Stimulated activated CD4-positive, alpha-beta T cell treated with anti-CD3 and anti-CD28 coated beads, Interleukin-2, amount 100 ng/mL, for 4 hours (primary cell): ENCODE data around the gene FRZB.
"Not testable (repeated sequence)": the region's sequence is repeated elsewhere in the genome, so short reads cannot be mapped to it uniquely, and the experiment has no call there.

Experiments used
- DNase-seq: peaks from one replicate; pipeline ENCODE4 v3.0.0-alpha.2; 2020; ENCODE audit warnings: low read depth

The FRZB gene

DNA sequence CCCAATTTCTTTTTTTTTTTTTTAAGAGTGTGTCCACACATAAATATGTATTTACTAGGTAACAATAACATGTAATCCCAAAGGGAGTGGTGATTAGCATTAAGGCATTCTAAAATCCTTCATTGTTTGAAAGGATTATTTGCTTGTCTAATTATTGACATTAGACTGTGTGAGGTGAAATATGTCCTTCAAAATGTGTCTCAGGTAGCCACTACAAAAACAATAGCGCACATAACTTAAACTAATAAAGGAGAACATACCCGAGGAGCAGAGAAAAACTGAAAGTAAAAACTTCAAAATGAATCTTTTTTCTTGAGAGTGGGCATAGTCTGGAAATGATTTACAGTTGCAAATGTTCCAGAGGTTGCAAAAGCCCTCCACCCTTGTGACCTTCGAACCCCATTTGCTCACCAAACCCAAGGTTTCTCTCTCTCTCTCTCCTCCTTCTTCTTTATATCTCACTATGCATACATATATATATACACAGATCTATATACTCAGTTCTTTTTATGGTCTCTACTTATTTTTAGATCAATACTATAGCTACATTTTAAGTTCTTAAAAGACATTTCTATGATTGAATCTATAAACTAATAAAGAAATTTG is 24.4 kb upstream of the FRZB start:
- DNase-seq, result no peak

DNA sequence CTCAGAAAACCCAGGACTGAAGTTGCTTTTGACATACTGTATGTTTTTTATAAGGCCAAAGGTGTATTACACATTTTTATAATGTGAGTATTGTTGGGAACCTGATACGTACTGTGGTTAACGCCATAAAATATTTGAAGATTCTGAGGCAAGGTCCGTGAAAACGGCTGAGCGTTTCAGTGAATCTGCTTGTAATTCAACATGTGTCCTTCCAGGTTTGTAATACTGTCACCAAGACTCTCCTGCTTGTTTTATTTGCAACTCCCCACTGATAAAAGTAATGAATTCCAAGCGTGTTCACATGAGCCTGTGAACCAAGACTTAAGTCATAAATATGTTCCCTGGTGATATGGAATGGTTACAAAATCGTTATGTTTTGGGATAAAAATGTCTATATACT is 23.9 kb upstream of the FRZB start:
- DNase-seq, result no peak

DNA sequence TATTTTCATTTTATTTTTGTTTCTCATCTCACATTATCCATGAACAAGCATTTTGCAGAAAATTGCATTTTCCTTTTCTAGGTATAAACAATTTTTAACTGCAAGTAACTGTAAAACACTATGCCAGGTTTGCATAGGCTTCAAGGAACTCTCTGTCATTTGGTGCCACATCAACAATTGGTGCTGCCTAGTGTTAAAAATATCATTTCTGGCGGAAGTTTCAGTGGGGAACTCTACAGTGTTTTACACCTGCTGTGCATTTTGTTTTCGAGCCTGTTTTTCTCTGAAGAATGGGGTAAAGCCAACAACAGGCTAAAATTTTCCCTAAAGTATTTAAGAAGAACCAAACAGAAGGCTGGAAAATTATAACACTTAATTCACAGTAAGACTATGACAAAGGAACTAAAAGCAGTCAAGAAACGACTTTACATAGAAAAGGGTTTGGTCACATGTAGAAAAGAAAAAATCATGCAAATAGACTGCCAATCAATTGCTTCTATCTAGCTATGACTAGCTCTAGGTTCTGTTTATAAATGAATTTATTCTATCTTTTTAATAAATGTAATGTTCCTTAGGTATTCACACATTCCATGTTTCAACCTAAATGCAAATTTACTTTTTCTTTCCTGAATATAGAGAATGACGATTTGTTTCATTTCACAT is 21.4 kb upstream of the FRZB start:
- DNase-seq, result no peak

DNA sequence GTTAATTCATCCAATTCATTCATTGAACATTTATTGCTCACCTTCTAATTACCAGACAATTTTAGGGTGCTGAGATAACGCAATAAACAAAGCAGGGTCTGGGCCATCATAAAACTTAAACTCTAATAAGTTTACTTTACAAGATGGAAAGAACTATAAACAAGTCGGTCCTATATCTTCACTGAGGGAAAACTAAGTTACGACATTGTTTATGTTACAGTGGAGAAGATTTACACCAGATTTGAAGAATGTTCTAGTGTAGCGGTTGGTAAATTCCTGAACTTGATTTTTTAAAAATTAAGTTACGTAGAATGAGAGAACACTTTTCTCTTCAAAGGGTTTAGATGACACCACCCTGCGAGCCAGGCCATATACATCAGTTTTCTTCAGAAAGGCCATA is 20.7 kb upstream of the FRZB start:
- no peak for DNase-seq

DNA sequence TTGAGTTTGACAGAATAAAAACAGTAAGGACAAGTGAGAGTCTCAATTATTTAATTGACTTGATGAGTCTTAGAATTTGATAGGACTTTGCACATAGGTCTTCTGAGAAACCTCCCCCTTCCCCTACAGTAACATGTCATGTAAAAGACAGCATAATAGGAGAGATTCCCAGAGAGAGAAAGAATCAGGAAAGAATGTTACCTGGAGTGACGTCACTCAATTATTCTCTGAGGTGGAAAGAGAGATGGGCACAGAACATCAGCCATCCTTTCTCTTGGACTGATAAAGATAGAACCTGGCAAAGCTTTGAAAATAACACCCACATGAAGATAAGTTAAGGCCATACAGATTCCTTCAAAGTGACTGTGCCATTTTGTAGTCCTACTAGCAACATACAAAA is 19.3 kb upstream of the FRZB start:
- no peak for DNase-seq

DNA sequence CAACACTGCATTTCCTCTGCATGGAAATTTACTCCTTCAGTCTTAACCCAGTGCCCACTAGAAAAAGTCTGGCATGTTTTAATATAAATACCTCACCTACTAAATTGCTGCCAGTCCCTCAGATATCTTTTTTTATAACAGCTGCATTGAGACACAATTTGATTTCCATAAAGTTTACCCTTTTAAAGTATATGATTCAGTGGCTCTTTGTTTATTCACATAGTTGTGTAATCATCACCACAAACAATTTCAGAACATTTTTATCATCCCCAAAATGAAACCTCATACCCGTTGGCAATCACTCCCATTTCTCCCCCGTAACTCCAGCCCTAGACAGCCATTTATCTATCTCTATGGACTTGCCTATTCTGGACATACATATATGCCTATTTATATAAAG is 17.0 kb upstream of the FRZB start:
- no peak for DNase-seq

DNA sequence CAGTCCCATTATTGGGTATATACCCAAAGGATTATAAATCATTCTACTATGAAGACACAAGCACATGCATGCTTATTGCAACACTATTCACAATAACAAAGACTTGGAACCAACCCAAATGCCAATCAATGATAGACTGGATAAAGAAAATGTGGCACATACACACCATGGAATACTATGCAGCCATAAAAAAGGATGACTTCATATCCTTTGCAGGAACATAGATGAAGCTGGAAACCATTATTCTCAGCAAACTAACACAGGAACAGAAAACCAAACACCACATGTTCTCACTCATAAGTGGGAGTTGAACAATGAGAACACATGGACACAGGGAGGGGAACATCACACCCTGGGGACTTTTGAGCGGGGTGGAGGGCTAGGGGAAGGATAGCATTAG is 13.7 kb upstream of the FRZB start:
- not testable (repeated sequence) for DNase-seq

DNA sequence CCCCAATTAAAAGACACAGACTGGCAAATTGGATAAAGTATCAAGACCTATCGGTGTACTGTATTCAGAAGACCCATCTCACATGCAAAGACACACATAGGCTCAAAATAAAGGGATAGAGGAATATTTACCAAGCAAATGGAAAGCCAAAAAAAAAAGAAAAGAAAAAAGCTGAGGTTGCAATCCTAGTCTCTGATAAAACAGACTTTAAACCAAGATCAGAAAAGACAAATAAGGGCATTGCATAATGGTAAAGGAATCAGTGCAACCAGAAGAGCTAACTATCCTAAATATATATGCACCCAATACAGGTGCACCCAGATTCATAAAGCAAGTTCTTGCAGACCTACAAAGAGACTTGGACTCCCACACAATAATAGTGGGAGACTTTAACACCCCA is 10.2 kb upstream of the FRZB start:
- not testable (repeated sequence) for DNase-seq

DNA sequence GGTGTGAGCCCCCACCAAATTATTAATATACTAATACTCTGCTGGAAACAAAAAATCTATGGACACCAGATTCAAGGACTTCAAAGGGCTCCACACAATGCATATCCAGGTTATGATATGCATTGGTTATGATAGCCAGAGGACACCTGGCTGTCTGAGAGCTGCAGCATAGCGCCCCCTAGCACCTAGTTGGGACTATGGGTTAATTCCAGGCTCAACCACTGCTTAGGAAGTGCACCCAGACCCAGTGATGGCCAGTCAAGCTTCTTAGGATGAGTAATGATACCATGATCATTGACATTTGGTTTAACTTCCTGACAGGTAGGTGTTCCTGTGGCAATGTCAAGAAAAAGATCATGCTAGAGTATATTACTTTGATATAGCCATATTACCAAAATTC is 3.8 kb upstream of the FRZB start:
- DNase-seq, result no peak

DNA sequence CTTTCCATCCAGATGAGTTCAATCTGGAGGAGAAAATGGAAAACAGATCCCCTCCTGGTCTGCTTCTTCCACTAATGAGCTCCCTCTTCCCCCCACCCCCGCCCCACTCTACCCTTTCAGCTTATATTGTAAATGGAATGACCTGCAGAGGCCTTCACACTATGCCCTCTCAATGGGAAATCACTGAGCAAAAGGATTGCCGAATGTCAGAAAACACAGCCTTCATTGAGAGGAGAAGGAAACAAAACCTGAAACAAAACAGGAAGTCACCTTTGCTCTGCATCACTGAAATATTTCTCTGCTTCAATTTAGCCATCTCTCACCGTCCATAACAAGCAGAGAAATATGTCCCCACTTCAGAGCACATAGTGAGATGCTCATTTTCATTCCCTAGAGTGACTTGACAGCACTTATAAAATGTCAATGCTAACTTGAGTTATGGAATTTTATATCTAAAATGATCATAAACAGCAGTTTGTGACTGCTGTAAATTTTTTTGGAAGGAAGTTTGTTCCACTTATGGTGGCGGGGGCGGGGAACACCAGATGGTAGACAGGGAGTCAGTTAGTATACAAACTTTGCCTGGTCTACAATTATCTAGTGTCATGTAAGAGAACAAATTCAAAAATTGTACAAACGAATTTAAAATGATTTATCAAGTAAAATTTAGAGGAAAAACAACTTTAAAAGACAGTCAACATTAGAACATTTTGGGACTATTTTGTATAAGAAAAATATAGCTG is 1.8 kb upstream of the FRZB start:
- no peak for DNase-seq

DNA sequence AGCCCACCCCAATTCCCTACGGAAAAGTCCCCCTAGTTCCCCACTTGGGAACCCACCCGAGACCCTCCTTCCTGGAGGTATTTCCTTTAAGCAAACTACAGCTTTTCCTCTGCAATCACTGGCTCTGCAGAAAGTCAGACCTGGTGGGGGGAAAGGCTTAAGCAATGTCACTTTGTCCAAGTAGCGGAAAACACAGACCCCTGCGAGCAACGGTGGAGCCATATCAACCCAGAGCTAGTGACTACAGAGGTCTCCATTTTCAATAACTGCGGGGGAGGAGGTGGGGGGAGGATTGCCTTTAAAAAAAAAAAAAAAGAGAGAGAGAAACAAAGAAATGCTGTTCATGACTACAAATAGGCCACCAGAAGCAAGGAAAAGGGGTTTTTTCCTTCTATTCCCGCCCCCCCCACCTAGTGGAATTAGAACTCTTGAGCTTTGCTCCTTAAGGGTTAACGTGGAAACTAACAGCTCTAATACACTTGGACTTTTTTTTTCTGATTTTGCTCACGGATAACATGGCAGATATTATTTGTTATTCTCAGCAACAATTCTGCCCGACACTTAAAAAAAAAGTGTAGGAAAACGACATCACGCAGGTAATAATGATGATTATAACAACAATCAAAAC is 1.1 kb upstream of the FRZB start:
- DNase-seq, result no peak

DNA sequence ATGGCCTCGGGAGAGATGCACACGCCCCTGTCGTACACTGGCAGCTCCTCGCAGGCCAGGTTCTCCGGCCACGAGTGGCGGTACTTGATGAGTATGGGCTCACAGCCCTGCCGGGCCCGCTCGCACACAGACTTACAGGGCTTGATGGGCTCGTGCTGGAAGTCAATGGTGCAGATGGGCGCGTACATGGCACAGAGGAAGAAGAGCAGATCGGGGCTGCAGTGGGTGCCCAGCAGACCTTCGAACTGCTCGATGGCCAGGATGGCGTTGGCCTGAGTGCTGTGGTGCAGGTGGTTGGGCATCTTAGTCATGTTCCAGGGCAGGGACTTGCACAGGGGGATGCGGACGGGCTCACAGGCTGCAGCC is 359 bp downstream of the FRZB start:
- no peak for DNase-seq

DNA sequence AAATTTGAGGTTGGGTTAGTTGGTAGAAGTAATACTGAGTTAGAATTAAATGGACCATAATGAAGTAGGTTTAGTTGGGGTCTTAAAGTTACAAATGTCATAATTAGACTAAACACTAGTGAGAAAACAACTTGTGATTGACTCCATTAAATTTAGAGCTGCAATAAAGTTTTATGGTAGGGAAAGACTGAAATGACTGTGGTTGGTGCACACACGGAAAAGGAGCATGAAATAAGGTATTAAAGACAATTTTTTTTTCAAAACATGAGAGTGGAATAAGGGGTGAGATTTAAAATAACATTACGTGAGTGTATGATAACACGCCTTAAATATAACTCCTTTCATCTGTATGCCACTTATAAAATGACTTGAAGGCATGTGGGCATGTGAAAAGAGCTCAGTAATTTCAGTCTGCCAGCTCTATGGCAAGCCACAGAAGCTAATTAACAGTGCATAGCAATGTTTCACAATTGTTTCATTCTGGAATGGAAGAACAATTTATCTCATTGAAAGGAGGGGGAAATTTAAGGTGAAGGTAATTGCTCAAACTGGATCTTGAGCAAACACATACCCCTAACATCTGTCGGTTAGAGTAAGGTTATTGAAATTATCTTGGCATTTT is 1.4 kb downstream of the FRZB start:
- DNase-seq, result no peak

DNA sequence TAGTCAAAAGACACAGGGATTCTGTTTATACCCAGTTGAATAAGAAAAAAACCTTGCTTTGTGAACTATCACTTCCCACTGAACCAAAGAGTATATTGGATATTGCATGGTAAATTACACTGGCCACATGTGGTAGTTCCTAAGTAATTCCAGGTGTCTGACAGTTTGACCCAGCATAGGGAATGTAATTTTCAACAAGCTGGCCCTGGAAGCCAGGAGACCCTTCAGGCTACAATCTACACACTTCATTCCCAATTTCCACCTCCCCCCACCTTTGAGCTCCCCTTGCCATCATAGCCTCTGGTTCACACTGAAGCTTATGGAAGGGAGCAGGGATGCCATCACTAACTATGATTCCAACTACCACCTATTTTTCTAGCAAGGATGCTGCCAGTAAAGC is 2.8 kb downstream of the FRZB start:
- DNase-seq, result no peak

DNA sequence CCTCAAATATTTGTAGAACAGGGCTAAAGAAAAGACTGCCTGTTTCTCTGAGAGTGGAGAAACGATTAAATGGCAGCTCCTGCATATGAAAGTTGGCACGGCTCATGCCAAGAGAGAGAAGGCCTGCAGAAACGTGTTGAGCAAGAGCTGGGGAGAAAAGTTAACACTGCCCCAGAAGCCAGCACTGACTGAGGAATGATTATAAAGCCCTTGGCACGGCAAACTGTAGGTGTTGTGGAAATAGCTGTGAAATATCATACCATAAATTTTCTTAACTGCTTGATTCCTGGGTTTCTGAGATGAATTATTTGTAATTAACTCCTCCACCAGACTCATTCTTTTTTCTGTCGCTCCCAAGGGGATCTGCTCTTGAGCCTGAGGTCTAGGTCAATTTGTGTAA is 4.3 kb downstream of the FRZB start:
- DNase-seq, result no peak

DNA sequence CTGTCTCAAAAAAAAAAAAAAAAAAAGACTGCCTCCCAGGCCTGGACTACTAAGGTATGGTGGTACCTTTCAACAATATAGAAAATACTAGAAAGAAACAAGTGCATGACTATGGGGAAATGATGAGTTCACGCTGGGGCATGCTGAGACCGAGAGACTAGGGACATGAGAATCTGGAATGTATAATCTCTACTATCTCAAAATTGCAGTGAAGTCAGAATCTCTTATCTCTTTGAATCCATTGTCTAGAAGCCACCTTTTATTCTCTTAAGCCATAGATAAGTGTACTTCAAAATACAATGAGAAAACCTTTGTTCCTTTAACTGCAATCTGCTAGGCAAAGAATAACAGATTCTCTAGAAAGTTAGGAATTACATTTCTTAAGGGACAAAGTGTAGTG is 5.6 kb downstream of the FRZB start:
- DNase-seq, result no peak

DNA sequence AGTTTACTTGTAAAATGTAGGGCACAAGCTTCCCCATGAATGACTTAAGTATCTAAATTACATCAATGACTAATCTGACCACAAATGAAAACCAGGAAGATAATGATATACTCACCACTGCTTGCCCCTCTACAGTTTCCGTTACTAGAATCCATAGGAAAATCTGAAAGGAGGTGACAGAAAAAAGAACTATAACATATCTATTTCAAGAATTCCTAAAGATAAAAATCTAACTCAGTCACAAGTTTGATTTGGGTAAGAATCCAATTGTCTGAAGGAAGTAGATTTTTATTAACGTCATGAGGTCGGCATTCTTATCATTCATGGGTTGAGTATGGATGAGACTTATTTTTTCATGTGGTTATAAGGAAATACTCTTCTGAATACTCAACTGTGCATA is 7.8 kb downstream of the FRZB start:
- no peak for DNase-seq

DNA sequence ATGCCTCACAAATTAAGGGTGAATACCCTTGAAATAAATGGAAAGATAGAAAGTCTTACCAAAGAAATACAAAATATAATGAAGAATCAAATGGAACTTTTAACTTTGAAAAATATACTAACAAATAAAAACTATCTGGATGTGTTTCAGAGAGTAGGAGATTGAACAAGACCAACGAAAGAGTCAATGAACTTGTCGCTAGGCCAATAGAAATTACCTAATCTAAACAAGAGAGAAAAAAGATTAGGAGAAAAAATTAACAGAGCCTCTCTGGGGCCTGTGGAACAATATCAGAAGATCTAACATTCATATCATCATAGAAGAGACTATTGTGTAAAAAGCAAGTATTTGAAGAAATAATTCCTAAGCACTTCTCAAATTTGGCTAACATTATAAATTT is 11.1 kb downstream of the FRZB start:
- no peak for DNase-seq

DNA sequence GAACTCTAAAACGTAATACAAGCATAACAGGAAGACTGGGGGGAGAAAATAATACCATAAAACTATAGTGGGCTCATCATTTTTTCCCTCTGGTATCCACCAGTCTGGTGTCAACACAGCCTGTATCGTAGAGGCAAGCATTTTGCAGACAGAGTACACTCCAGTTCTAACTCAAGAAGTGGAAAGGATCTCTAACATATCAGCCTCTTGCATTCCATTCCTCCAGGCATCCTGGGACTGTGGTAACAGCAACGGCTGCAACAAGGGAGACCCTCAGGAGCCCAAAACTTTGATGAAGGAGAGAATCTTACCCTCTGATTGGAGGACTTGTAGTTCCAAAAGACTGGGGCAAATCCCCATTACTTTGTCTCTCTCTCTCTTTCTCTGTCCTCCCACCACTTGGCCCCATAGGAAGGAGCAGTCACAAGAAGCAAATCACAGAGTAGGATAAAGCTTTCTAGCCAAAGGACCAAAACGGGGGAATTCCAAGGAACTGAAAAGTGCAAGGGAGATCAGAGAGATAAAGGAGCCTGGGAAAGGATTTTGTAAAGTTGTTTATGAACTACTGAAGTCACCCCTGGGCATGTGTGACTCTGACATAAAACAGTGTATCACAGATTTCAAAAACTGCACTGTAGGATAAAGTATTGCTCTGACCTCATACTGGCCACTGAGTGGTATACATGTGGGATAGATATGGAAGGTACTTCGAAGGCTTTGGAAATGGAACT is 11.9 kb downstream of the FRZB start:
- no peak for DNase-seq

DNA sequence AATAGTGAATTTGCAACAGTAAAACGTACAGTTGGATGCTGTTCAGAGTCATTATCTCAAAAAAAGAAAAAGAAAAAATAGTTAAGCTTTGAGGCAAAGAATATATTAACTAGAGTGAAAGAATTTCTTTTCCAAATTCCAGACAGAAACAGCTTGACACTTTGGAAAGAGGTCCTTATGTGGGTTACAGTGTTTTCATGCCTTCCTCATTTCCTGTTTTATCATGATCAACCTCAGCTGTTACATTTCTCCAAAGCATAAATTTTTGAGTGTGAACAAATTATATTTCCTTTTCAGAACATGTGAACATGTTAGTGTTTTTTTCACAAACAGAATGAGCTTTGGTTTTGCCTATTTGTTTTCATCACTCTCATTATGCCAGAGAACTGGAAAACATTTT is 13.6 kb downstream of the FRZB start:
- no peak for DNase-seq

DNA sequence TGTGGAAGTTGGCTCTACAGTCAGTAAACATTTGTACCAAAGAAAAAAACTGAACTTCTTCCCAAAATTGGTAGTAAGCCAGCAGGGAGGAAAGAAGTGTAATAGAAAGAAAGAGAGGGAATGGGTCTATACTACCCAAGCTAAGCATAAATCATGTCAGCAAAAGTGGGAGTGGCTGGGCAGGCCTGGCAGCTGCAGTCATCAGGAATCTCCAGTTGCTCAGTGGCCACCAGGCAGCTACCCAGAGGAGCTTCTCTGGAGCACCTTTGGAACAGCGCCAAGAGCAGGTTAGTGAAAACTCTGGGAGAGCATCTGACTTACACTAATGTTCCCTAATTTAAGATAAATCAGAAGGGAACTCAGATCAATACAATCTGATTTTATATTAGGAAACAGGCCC is 14.3 kb downstream of the FRZB start:
- DNase-seq, result no peak

DNA sequence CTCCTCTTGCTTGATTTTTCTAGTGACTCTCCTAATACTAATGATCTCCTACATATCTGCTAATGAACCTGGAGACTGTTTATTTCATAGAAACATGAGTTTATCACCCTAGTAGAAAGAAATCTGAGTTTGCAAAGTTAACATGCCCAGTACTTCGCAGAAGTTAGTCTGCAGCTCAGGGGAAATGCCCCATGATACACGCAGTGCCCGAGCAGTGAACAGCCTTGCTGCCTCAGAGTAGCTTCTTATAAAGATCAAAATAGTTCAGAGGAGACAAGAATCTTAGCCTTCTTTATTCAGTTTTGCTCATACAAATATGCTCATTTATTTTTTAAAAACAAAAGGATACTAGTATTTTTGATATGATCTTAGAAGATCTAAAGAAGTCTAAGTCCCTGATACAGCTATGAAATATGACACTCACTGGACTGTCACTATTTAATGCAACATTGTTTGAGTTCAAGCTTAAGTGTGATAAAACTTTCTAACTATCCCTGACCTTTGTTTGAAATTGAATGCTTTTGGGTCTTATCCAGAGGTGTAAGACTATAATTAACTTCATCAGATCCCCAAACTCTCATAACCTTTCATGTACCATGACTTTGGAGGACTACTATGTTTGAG is 20.5 kb downstream of the FRZB start:
- no peak for DNase-seq
